Left lung (tissue), 14 donors: ENCODE data around the gene RNF115. TPM values are rescaled to one million over a fixed set of nuclear protein-coding genes. Genes with fewer than 3 reads are reported as not detected.
A peak's percentile ranks its signal among the peaks of the same experiment; 100 is the strongest.

Experiments
- ATAC-seq: fragments of 200-7000 bp; cut with Tn5 transposase; one replicate; pipeline ENCODE4 v1.9.1; 2020; ENCODE audit warnings: moderate library complexity
- DNase-seq, 4 donors: peaks; one replicate each; pipeline ENCODE4 v3.0.0-alpha.2; 2013 to 2020
- H3K27ac ChIP-seq, 2 donors: fragments of 200-600 bp; sonication (generic) in 1 of 2; one replicate each; pipeline versions ENCODE4 v1.5.0 to v1.8.0; 2020 to 2021
- H3K27me3 ChIP-seq, 2 donors: fragments of 200-600 bp; sonication (generic) in 1 of 2; one replicate each; pipeline versions ENCODE4 v1.5.0 to v1.8.0; 2020 to 2021
- H3K36me3 ChIP-seq, 2 donors: fragments of 200-600 bp; sonication (generic) in 1 of 2; one replicate each; pipeline versions ENCODE4 v1.5.0 to v1.8.0; 2020 to 2021
- H3K4me1 ChIP-seq, 2 donors: fragments of 200-600 bp; one replicate each; pipeline ENCODE4 v1.8.0; 2021
- H3K4me3 ChIP-seq, 2 donors: fragments of 200-600 bp; sonication (generic) in 1 of 2; one replicate each; pipeline versions ENCODE4 v1.5.0 to v1.8.0; 2020 to 2021; ENCODE audit warnings: mild to moderate bottlenecking in 1 of 2
- H3K9me3 ChIP-seq, 2 donors: fragments of 200-600 bp; sonication (generic) in 1 of 2; one replicate each; pipeline versions ENCODE4 v1.5.0 to v1.8.0; 2020 to 2021
- intact Hi-C, 2 donors: fragments of 100-400 bp; cut with DNase I; formaldehyde crosslinking; loops; one replicate each; pipeline versions ENCODE4 v1.11.2 to v1.14.2; 2022
- long read RNA-seq, 12 donors: library from polyadenylated mRNA in 2 of 12; unstranded in 2 of 12; transcript quantifications; one replicate each; pipeline ENCODE4 v2.0.0 and lab custom pipeline, GENCODE V29; 2019 to 2026
- polyA plus RNA-seq, 6 donors: library from polyadenylated mRNA; unstranded; fragments of 120-200 nt; gene quantifications; one replicate each; pipeline ENCODE4 v1.2.1, GENCODE V29; 2013; ENCODE audit not compliant: insufficient read length in 6 of 6
- total RNA-seq, 2 donors: library from RNA; stranded (reverse); fragmentation: NEBNext Ultra II Directional; extraction: Animal tissue kit (Norgen Biotek cat#: 25700); gene quantifications; one replicate each; pipeline ENCODE4 v1.2.1, GENCODE V29; 2021
- TF ChIP-seq, protein P1 (sequence below), 2 donors: fragments of 200-600 bp; sonication (generic) in 1 of 2; IDR thresholded peaks; one replicate each; pipeline versions ENCODE4 v1.5.0 to v1.8.0; 2021; ENCODE audit warnings: antibody characterized with exemption in 2 of 2
- donor health status: DM: no; HTN: yes; CAD: no.
- donor health status: DM: no; HTN: no; CAD: no.

RNF115 gene
- total RNA-seq = 10 to 100 TPM; 11.8 to 14.7 TPM
- polyA plus RNA-seq = 10 to 100 TPM; 17.2 to 20.4 (median 18.2) TPM
- long read RNA-seq, donor 1, full-length matches to known transcripts = 11 of 27 reads
- long read RNA-seq, donor 1, partial matches to known transcripts = 10 of 27 reads
- long read RNA-seq, donor 1, other reads (novel, unspliced or antisense) = 6 of 27 reads
- long read RNA-seq, donor 2, full-length matches to known transcripts = 6 of 6 reads
- long read RNA-seq, donor 2, partial matches to known transcripts = 0 of 6 reads
- long read RNA-seq, donor 2, other reads (novel, unspliced or antisense) = 0 of 6 reads
- long read RNA-seq, donor 3, partial matches to known transcripts = 5 of 11 reads
- long read RNA-seq, donor 3, other reads (novel, unspliced or antisense) = 6 of 11 reads
- long read RNA-seq, donor 4, full-length matches to known transcripts = 16 of 23 reads
- long read RNA-seq, donor 4, partial matches to known transcripts = 2 of 23 reads
- long read RNA-seq, donor 4, other reads (novel, unspliced or antisense) = 5 of 23 reads
- long read RNA-seq, donor 5, full-length matches to known transcripts = 8 of 8 reads
- long read RNA-seq, donor 5, partial matches to known transcripts = 0 of 8 reads
- long read RNA-seq, donor 5, other reads (novel, unspliced or antisense) = 0 of 8 reads
- long read RNA-seq, donor 6, full-length matches to known transcripts = 8 of 8 reads
- long read RNA-seq, donor 6, partial matches to known transcripts = 0 of 8 reads
- long read RNA-seq, donor 6, other reads (novel, unspliced or antisense) = 0 of 8 reads
- long read RNA-seq, donor 7, full-length matches to known transcripts = 1 of 15 reads
- long read RNA-seq, donor 7, partial matches to known transcripts = 8 of 15 reads
- long read RNA-seq, donor 7, other reads (novel, unspliced or antisense) = 6 of 15 reads
- long read RNA-seq, donor 8, full-length matches to known transcripts = 6 of 6 reads
- long read RNA-seq, donor 8, partial matches to known transcripts = 0 of 6 reads
- long read RNA-seq, donor 8, other reads (novel, unspliced or antisense) = 0 of 6 reads
- long read RNA-seq, donor 9, full-length matches to known transcripts = 1 of 1 reads
- long read RNA-seq, donor 9, partial matches to known transcripts = 0 of 1 reads
- long read RNA-seq, donor 9, other reads (novel, unspliced or antisense) = 0 of 1 reads
- long read RNA-seq, donor 10, full-length matches to known transcripts = 21 of 29 reads
- long read RNA-seq, donor 10, partial matches to known transcripts = 3 of 29 reads
- long read RNA-seq, donor 10, other reads (novel, unspliced or antisense) = 5 of 29 reads
- long read RNA-seq, donor 11, full-length matches to known transcripts = 9 of 44 reads
- long read RNA-seq, donor 11, partial matches to known transcripts = 35 of 44 reads
- long read RNA-seq, donor 11, other reads (novel, unspliced or antisense) = 0 of 44 reads
- long read RNA-seq, donor 12, full-length matches to known transcripts = 7 of 7 reads
- long read RNA-seq, donor 12, partial matches to known transcripts = 0 of 7 reads
- long read RNA-seq, donor 12, other reads (novel, unspliced or antisense) = 0 of 7 reads

DNA sequence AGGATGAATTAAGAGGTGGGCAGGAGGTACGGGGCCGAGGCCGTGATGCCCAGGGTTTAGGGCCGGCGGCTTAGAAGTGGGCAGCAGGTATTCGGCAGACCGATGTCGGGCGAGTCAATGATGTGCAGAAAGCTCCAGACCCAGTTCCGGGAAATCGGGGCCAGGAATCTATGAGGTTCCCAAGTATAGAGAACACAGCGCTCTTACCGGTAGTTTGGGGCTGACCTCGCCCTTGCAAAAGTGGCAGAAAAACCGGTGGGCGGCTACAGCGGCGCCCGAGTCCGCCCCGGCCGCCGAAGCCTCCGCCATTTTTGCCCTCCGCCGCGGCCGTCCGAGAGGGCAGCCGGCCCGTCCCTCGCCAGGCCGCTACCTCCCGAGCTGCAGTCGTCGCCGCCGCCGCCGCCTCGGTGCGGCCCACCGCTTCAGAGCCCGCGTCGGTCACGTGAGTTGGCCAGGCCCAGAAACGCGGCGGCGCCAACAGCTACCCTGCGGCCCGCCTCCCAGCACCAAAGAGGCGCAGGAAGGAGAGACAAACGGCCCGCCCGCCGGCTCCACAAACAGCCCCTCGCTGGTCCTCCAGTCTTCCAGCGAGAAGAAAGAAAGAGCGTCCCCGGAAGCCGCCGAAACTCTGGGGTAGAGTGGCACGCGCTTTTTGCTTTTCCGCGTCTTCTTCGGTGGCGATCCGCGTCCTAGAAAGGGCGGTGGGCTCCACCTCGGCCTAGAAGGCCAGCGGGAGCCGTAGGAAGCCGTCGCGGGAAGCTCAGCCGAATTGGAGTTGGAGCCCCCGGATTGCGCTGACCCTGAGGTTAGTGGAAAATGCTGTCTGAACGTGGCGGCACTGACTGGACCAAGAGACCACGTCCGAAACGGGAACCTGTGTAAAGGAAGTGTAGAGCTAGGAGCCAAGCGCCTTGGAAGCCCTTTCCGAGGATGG, at the start of gene RNF115, which contains the start of gene POLR3C:
Gene RNF115, minus strand, starts transcription at position 531 of the 934 bp plus-strand sequence. Its CDS starts 222 bp downstream, at position 309.
Gene POLR3C, plus strand, starts transcription at position 636 of the 934 bp plus-strand sequence. CDS start 1,577 bp downstream, outside the sequence.
- peaks cover 0 to 30% of the 10 kb centered on the region in 2 donors for H3K36me3 ChIP-seq
- H3K27me3 ChIP-seq = no peaks in the 10 kb centered on the region
- H3K27ac ChIP-seq = peak within 1 kb of the TSS; percentile 94 to 97
- ATAC-seq (peak; percentile 96), DNase-seq (peak; percentile 87 to 98 (median 92))
- H3K9me3 ChIP-seq = no peaks in the 10 kb centered on the region
- intact Hi-C loops = no loop called here
- H3K4me3 ChIP-seq = peak within 1 kb of the TSS; percentile 73
- TF ChIP-seq, protein P1, sequence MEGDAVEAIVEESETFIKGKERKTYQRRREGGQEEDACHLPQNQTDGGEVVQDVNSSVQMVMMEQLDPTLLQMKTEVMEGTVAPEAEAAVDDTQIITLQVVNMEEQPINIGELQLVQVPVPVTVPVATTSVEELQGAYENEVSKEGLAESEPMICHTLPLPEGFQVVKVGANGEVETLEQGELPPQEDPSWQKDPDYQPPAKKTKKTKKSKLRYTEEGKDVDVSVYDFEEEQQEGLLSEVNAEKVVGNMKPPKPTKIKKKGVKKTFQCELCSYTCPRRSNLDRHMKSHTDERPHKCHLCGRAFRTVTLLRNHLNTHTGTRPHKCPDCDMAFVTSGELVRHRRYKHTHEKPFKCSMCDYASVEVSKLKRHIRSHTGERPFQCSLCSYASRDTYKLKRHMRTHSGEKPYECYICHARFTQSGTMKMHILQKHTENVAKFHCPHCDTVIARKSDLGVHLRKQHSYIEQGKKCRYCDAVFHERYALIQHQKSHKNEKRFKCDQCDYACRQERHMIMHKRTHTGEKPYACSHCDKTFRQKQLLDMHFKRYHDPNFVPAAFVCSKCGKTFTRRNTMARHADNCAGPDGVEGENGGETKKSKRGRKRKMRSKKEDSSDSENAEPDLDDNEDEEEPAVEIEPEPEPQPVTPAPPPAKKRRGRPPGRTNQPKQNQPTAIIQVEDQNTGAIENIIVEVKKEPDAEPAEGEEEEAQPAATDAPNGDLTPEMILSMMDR (IDR thresholded peaks at IDR 0.05) = no peak
- H3K4me1 ChIP-seq = peaks cover 0 to 17% of the 10 kb centered on the region in 2 donors

DNA sequence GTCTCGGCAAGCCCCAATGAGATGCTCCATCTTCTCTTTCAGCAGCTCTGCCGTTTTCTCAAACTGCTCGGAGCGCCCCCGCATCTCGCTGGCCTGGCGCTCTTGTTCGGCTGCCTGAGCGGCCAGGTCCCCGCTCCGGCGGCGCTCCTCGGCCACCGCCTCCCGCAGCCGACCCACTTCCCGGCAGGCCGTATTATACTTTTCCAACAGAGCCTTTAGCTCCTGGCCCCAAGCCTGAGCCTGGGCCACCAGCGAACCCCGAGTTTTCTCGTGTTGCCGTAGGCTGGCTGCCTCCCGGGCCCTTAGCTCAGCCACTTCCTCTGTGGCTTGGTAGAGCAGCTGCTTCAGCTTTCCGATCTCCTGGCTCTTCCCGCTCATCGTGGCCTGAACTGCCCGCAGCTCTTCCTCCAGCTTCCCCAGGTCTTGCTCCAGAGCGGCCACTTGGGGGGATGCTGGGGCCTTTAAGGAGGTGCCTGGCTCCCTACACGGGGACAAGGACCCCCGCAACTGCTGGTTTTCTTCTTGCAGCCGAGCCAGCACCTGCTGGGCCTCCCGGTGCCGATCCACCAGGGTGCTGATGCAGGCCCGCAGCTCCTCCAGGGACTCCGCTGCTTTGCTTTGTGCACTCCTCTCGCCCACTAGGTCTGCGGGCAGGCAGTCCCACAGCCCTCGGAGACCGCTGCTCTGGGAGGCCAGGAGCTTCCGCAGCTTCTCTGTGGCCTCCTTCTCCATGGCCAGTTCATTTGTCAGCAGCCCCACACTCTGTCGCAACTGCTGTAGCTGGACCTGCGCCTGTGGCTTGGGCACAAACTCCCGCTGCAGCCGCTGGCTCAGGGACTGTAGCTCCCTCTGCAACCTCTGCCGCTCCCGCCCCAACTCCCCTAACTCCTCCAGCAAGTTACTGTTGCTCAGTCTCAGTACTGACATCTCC, 48.4 kb upstream of the RNF115 start:
- Histone ChIP-seq H3K36me3 (no peaks in the 10 kb centered on the region), H3K4me3 (peak overlapping the region; percentile 28 to 37), H3K27ac (peak overlapping the region; percentile 65 to 79), H3K27me3 (peaks cover 0 to 15% of the 10 kb centered on the region in 2 donors), H3K4me1 (peaks cover 0 to 18% of the 10 kb centered on the region in 2 donors), H3K9me3 (no peaks in the 10 kb centered on the region)
- ATAC-seq = peak; percentile 80
- DNase-seq = peak; percentile 56 to 88 (median 72)
- intact Hi-C loops = no loop called here
- TF ChIP-seq, protein P1 (IDR thresholded peaks at IDR 0.05) = no peak

DNA sequence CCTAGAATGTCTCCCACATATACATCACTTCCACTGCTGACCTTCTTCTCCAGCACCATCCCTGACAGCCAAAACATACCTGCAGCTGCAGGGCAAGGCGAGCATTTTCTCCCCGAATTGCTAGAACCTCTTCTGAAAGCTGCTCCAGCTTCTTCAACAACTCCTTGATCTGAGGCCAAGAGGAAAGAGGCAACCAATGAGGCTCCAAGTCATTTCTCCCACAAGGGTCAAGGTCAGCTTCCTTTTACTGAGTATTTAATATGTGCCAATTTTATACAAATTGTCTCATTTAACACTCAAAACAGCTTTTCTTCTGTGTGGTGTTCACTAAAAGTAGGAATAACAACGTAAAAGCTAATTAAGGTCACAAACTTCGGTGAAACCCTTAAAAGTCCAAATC, 44.3 kb upstream of the RNF115 start:
- Histone ChIP-seq H3K4me3 (no peak overlapping the region), H3K9me3 (no peaks in the 10 kb centered on the region), H3K4me1 (peaks cover 0 to 16% of the 10 kb centered on the region in 2 donors), H3K36me3 (no peaks in the 10 kb centered on the region), H3K27me3 (peaks cover 0 to 14% of the 10 kb centered on the region in 2 donors), H3K27ac (no peak overlapping the region)
- TF ChIP-seq, protein P1 (IDR thresholded peaks at IDR 0.05) = no peak
- no peak for ATAC-seq
- intact Hi-C loops = no loop called here
- no peak for DNase-seq
